ENCODE results near the gene MUC20.
"Not testable (repeated sequence)": the region's sequence is repeated elsewhere in the genome, so short reads cannot be mapped to it uniquely, and the experiment has no call there.

MUC20 gene

DNA sequence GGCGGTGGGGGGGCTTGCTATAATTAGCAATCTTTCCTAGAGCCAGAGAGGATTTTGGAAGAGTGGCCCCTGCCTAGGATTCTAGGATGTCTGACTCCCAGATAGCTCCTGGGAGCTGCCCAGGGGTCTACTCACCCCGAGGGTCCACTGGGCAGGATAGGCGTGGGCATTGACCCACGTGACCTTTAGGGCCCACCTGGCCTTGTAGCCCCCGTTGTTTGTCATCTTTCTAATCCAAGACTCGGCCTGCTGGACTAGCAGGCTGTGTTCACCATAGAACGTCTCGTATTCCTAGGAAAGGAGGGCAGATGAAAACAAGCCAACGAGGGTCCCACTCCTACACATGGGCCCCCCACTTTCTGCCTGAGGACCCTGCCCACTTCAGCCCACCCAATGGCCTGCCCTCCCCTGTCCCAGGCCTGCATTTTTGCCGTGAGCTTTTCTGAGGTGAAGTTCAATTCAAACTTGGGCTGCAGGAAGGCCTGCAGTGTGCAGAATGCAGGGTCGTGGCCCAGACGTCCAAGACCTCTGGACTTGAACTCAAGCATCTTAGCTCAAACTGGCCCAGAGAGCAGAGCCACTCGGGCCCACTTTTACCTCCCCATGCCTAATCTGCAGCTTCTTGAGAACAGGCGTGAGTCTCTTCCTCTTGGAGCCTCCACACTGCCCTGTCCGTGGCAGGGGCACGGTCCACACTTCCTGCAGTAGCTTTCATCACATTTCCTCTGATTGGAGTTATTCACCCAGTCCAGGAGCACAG is 49.5 kb downstream of the MUC20 start:
- no peak for DNase-seq (ENCODE audit: low spot score)
- FAIRE-seq = no peak

DNA sequence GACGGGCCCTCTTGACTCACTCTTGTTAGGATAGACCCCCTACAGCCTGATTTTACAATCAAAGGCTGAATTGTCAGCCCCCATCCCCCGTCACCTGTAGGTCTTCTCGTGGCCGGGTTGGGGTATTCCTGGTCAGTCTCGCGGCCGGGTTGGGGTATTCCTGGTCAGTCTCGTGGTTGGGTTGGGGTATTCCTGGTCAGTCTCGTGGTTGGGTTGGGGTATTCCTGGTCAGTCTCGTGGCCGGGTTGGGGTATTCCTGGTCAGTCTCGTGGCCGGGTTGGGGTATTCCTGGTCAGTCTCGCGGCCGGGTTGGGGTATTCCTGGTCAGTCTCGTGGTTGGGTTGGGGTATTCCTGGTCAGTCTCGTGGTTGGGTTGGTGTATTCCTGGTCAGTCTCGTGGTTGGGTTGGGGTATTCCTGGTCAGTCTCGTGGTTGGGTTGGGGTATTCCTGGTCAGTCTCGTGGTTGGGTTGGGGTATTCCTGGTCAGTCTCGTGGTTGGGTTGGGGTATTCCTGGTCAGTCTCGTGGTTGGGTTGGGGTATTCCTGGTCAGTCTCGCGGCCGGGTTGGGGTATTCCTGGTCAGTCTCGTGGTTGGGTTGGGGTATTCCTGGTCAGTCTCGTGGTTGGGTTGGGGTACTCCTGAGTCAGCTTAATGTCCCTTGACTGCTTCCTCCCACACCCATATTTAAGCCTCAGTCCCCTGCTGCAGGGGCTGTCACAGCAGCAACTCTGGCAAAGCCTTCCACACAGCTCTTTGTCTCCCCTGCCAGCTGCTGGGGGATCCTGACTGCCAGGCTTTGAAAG is 50.3 kb downstream of the MUC20 start:
- DNase-seq (ENCODE audit: low spot score); FAIRE-seq: not testable (repeated sequence)

- FAIRE-seq (no peak), DNase-seq (ENCODE audit: low spot score) (no peak)
These were observed 51.0 kb downstream of the MUC20 start for GRCh38 chr3:195771646-195772300.

DNA sequence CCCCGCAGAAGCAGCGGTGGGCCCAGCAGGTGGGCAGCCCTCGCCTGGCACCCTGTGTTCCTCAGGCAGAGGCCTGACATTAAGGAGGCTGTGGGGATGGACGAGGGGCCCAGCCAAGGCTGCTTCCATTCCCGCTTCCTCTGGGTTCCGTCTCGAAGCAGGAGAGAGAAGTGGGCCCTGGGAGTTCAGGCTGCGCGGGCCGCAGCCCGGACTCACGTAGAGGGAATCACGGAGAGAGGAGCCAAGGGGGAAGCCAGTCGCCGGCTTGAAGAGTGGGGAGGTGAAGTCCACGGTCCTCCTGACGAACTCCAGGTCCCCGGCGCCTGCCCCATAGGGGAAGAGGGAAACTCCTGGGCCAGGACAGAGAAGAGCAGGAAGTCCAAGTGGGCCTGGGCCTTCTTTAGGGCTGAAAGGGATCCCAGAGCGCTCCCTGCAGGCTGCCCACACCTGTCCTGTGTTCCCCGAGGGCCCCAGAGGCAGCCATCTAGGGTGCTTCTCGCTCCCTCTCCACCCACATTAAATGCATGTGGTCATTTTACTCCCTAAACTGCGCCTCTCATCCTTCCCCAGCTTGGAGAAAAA is 53.3 kb downstream of the MUC20 start:
- no peak for DNase-seq (ENCODE audit: low spot score)
- no peak for FAIRE-seq

GRCh38 chr3:195774917-195775316 is 54.1 kb downstream of the MUC20 start:
- FAIRE-seq = no peak

DNA sequence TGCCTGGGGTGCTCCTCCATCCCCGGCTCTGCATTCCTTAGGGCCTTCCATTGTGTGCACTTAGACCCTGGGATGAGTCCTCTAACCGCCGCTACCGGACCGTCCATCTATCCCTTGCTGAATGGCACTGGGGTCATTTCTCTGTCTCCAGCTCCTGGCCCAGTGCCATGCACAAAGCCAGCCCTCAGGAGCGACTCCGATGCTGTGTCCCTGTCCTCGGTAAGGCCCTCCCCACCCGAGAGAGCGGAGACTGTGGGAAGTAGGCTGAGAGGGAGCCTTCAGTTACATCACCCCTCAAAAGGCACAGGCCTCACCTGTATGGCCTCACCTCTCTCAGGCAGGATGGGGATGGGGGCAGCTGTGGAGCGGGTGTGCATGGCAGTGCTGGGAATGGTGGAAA is 57.2 kb downstream of the MUC20 start:
- DNase-seq (ENCODE audit: low spot score) = no peak
- FAIRE-seq = no peak

More at GRCh38 chr3:195774917-195775316, 54.1 kb downstream of the MUC20 start:
- peak; percentile 49 for DNase-seq (ENCODE audit: low spot score)

DNA sequence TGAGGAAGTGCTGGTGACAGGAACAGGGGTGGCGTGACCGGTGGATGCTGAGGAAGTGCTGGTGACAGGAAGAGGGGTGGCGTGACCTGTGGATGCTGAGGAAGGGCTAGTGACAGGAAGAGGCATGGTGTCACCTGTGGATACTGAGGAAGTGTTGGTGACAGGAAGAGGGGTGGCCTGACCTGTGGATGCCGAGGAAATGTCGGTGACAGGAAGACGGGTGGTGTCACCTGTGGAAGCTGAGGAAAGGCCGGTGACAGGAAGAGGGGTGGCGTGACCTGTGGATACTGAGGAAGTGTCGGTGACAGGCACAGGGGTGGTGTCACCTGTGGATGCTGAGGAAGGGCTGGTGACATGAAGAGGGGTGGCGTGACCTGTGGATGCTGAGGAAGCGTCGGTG is 60.5 kb downstream of the MUC20 start:
- FAIRE-seq = peak; percentile 9
- DNase-seq (ENCODE audit: low spot score) = not testable (repeated sequence)
